IPS DF 4.7 (cell line): Measurements from ENCODE around the gene MEP1B.

Experiments
- DNase-seq: peaks from one replicate; pipeline ENCODE4 v3.0.0-alpha.2; 2013; ENCODE audit warnings: low spot score; ENCODE audit errors: extremely low read depth

Gene MEP1B

DNA sequence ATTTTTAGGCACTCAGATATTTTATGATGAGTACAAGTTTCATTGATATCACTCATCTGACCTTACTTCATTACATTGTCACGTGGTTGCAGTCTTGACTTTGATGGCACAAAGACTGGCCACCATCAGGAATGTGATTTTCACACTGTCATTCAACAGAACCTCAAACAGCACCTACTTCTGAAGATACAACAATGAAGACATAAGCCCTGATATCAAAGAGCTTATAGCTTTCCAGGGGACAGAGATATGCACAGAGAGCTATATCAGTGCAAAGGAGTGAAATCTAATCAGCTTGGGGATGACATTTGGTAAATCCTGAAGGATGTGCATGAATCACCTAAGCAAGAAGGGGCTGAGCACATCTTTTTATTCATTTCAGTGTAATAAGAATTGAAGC lies 72.3 kb downstream of the MEP1B start:
- DNase-seq: no peak

- no peak for DNase-seq
Observed at GRCh38 chr18:32264401-32264800, 74.6 kb downstream of the MEP1B start.

DNA sequence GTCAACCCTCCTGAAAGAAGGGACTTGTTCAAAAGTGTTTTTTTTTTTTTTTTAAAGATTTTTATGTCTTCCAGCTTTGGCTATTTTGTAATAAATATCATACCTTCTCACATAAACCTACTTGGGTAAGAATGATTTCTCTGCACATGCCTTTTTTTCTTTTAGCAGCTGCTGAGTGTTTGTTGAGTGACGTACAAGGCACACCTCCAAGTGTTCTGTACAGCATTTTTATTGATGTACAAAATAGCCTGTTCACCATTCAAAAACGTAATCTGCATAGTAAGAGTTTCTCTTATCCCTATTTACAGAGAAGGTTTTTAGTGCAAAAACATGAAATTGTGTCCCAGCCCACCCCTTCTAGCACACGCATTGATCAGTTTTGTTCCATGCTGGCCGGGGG lies 77.6 kb downstream of the MEP1B start:
- DNase-seq: no peak
